ENCODE measurements around the gene LLCFC1. TPM values are rescaled to one million over a fixed set of nuclear protein-coding genes. Genes with fewer than 3 reads are reported as not detected.
A peak's percentile ranks its signal among the peaks of the same experiment; 100 is the strongest.

Gene LLCFC1
- total and polyA plus RNA-seq, 2 of the 8 experiments (the other 6 are each of a cell fraction or from before 2014, with no cell fraction given): not detected

GRCh38 chr7:142961595-142961972 is 22.3 kb downstream of the LLCFC1 start:
- no peak overlapping the region for H3K9ac ChIP-seq (replicated peaks in 1 of 4; ENCODE audit: extremely low read depth in 1 of 4, low read depth in 3 of 4, low read length in 3 of 4)
- no peaks in the 10 kb centered on the region for H3K79me2 ChIP-seq (ENCODE audit: control insufficient read depth in 1 of 2, insufficient read depth in 2 of 2, low read length in 2 of 2)
- POLR2A ChIA-PET (ENCODE audit: partially characterized antibody): no interaction called here
- WGBS, 2 experiments (ENCODE audit: extremely low coverage in 1 of 2, insufficient coverage in 1 of 2, insufficient read length in 1 of 2, insufficient replicate concordance in 2 of 2, low coverage in 1 of 2, low lambda C conversion rate in 2 of 2, missing lambda C conversion rate in 1 of 2): 89% methylated on average over 4 of the region's 4 CpGs; no CpG with 5 or more reads in 1 of the 2 experiments
- no peaks in the 10 kb centered on the region for H3K79me1 ChIP-seq (ENCODE audit: low read depth, low read length)
- H3K56ac ChIP-seq (replicated peaks; ENCODE audit: insufficient read length, low read depth, low read length): no peak overlapping the region
- FAIRE-seq (no peak), DNase-seq (ENCODE audit: low read depth in 1 of 2, low spot score in 2 of 2) (no peak)
- peaks cover 0 to 11% (median 6%) of the 10 kb centered on the region in 4 experiments; a peak in 6 of 7 replicates for H3K4me1 ChIP-seq (replicated peaks in 1 of 4; ENCODE audit: control insufficient read depth in 3 of 4, insufficient read depth in 4 of 4, low read length in 3 of 4)
- H2BK120ac ChIP-seq (replicated peaks; ENCODE audit: low read depth, low read length): no peak overlapping the region
- H3K23me2 ChIP-seq (ENCODE audit: low read depth, low read length): peaks cover 2% of the 10 kb centered on the region; the same call in 1 of the 2 replicates
- H3K4me3 ChIP-seq (ENCODE audit: extremely low read depth in 1 of 4, insufficient read depth in 2 of 4, low read depth in 3 of 4, low read length in 4 of 4): no peak overlapping the region
- no peaks in the 10 kb centered on the region for H4K20me1 ChIP-seq (replicated peaks in 1 of 2; ENCODE audit: control insufficient read depth in 1 of 2, insufficient read depth in 2 of 2, low read length in 2 of 2)
- H4K8ac ChIP-seq (ENCODE audit: extremely low read depth, insufficient read depth, low read length): no peak overlapping the region
- no peak overlapping the region for H2AK5ac ChIP-seq (ENCODE audit: low read depth, low read length)
- no peak overlapping the region for H3K14ac ChIP-seq (ENCODE audit: insufficient read length)
- peak overlapping the region in 1 of 2 experiments; percentile 26; a peak in 1 of 4 replicates for H3K4me2 ChIP-seq (ENCODE audit: insufficient read depth in 1 of 2, low read depth in 2 of 2, low read length in 2 of 2)
- H3K36me3 ChIP-seq (ENCODE audit: control insufficient read depth in 2 of 4, insufficient read depth in 4 of 4, low read length in 3 of 4): no peaks in the 10 kb centered on the region
- no peak overlapping the region for H2BK20ac ChIP-seq (ENCODE audit: low read length)
- H3K9me3 ChIP-seq (ENCODE audit: insufficient read depth in 2 of 2, low read depth in 1 of 2, low read length in 1 of 2): no peaks in the 10 kb centered on the region; a peak in 1 of 4 replicates
- no peaks in the 10 kb centered on the region for H3K27me3 ChIP-seq (replicated peaks in 1 of 4; ENCODE audit: control insufficient read depth in 3 of 4, extremely low read depth in 1 of 4, insufficient read depth in 3 of 4, low read length in 3 of 4)
- no peak overlapping the region for H3K4ac ChIP-seq (replicated peaks; ENCODE audit: insufficient read length, low read depth, low read length)
- H2BK12ac ChIP-seq (ENCODE audit: low read depth, low read length): peak overlapping the region; percentile 2; the same call in 1 of the 2 replicates
- no peak overlapping the region for H3K18ac ChIP-seq (ENCODE audit: extremely low read depth, low read length)
- H3K27ac ChIP-seq (ENCODE audit: low read depth, low read length): no peak overlapping the region
- CTCF ChIA-PET (ENCODE audit: partially characterized antibody): interaction anchor here (0.6 to 2.9 kb wide), 20 partner anchors 9 to 664 kb away, joined by 3 to 16 read pairs (median 4); partner anchors contain the start of gene TRPV5
- no peak overlapping the region for H2BK5ac ChIP-seq (ENCODE audit: low read depth, low read length)
- no peak overlapping the region for H2AFZ ChIP-seq (ENCODE audit: low read length)
- H4K5ac ChIP-seq (ENCODE audit: insufficient read length, low read depth, low read length): no peak overlapping the region
- H3K23ac ChIP-seq (ENCODE audit: insufficient read length): no peak overlapping the region
- H2BK15ac ChIP-seq (ENCODE audit: low read length): no peak overlapping the region
- peak overlapping the region; percentile 1 for H4K91ac ChIP-seq (replicated peaks; ENCODE audit: insufficient read length, low read length)
- TF ChIP-seq CBX5 (IDR thresholded peaks at IDR 0.05; ENCODE audit: low read depth, low read length) (no peak), SIRT6 (IDR thresholded peaks at IDR 0.05; ENCODE audit: low read length) (no peak), SAP30 (IDR thresholded peaks at IDR 0.05; ENCODE audit: insufficient read depth, insufficient replicate concordance, low read length) (no peak), EP300 (IDR thresholded peaks at IDR 0.05; ENCODE audit: borderline replicate concordance in 1 of 2, low read depth in 2 of 2, low read length in 2 of 2) (no peak), FOSL1 (IDR thresholded peaks at IDR 0.05; ENCODE audit: insufficient read depth, low read depth, low read length) (no peak), JUN (IDR thresholded peaks at IDR 0.05; ENCODE audit: low read depth, low read length) (no peak), CHD1 (IDR thresholded peaks at IDR 0.05; ENCODE audit: low read depth, low read length) (no peak), NRF1 (IDR thresholded peaks at IDR 0.05; ENCODE audit: low read depth, low read length) (no peak), RBBP5 (IDR thresholded peaks at IDR 0.05; ENCODE audit: borderline replicate concordance, low read depth, low read length) (no peak), BACH1 (IDR thresholded peaks at IDR 0.05; ENCODE audit: low read length) (no peak), MAFK (IDR thresholded peaks at IDR 0.05; ENCODE audit: low read depth, low read length) (no peak), CTCF (IDR thresholded peaks at IDR 0.05; ENCODE audit: control extremely low read depth in 1 of 3, insufficient read depth in 1 of 3, low read depth in 1 of 3, low read length in 3 of 3) (no peak)
